SK-N-SH (cell line): Measurements from ENCODE around the gene HSF2. TPM values are rescaled to one million over a fixed set of nuclear protein-coding genes. Genes with fewer than 3 reads are reported as not detected.

ENCODE experiments used
- CTCF ChIA-PET: fragments of 300-600, 350-600 bp; formaldehyde crosslinking; extraction: SDS; loops from one replicate; lab custom pipeline; 2021; lab: Yijun Ruan, JAX
- POLR2A ChIA-PET: fragments of 350-600 bp; sonication (Branson Sonifier 250); formaldehyde crosslinking; extraction: SDS; loops from one replicate; lab custom pipeline; 2020; ENCODE audit warnings: antibody characterized with exemption, inconsistent platforms; lab: Yijun Ruan, JAX
- DNase-seq: peaks from one replicate; pipeline ENCODE4 v3.0.0; 2012
- H2AFZ ChIP-seq: fragments of 200-600 bp; sonication (generic); 2 replicates; pipeline ENCODE4 v1.8.1; 2016; ENCODE audit warnings: antibody characterized with exemption, mild to moderate bottlenecking, low read depth
- H3F3A ChIP-seq: fragments of 200-600 bp; sonication (generic); replicated peaks from 2 replicates; pipeline ENCODE3; 2016; ENCODE audit warnings: antibody characterized with exemption, mild to moderate bottlenecking; ENCODE audit not compliant: insufficient read depth
- H3K27ac ChIP-seq, 2 experiments: fragments of 200-500 bp in 1 of 2; fragments of 200-600 bp in 1 of 2; sonication (Bioruptor generic) in 1 of 2; sonication (generic), shearing (Covaris generic) in 1 of 2; 2 replicates each; pipeline versions ENCODE4 v1.5.1 to v1.6.1; 2014 to 2016; ENCODE audit warnings: low read depth in 2 of 2, inconsistent platforms in 1 of 2, low read length in 1 of 2, mild to moderate bottlenecking in 1 of 2, mixed read lengths in 1 of 2
- H3K27me3 ChIP-seq: fragments of 200-600 bp; sonication (generic), shearing (Covaris generic); 2 replicates; pipeline ENCODE4 v1.6.1; 2016; ENCODE audit warnings: mixed run types; ENCODE audit not compliant: insufficient read depth
- H3K36me3 ChIP-seq, 2 experiments: fragments of 200-500 bp in 1 of 2; fragments of 200-600 bp in 1 of 2; sonication (Bioruptor generic) in 1 of 2; sonication (generic) in 1 of 2; replicated peaks in 1 of 2; 2 replicates each; pipeline versions ENCODE3 to v1.5.1; 2014 to 2016; ENCODE audit warnings: low read length in 1 of 2, mild to moderate bottlenecking in 1 of 2; ENCODE audit not compliant: insufficient read depth in 2 of 2, control insufficient read depth in 1 of 2
- H3K4me1 ChIP-seq, 2 experiments: fragments of 200-500 bp in 1 of 2; fragments of 200-600 bp in 1 of 2; sonication (Bioruptor generic) in 1 of 2; sonication (generic), shearing (Covaris generic) in 1 of 2; 2 replicates each; pipeline versions ENCODE4 v1.5.1 to v1.6.1; 2014 to 2016; ENCODE audit warnings: low read depth in 1 of 2, low read length in 1 of 2, mixed run types in 1 of 2; ENCODE audit not compliant: insufficient read depth in 2 of 2, control insufficient read depth in 1 of 2
- H3K4me2 ChIP-seq: fragments of 200-600 bp; sonication (generic), shearing (Covaris generic); 2 replicates; pipeline ENCODE4 v1.6.1; 2017; ENCODE audit warnings: mixed run types
- H3K4me3 ChIP-seq, 2 experiments: fragments of 200-500 bp in 1 of 2; fragments of 200-600 bp in 1 of 2; sonication (Bioruptor generic) in 1 of 2; sonication (generic), shearing (Covaris generic) in 1 of 2; 2 replicates each; pipeline versions ENCODE4 v1.5.1 to v1.8.1; 2014 to 2016; ENCODE audit warnings: low read depth in 2 of 2, inconsistent platforms in 1 of 2, low read length in 1 of 2, mild to moderate bottlenecking in 1 of 2, mixed read lengths in 1 of 2, moderate library complexity in 1 of 2
- H3K79me2 ChIP-seq: fragments of 200-600 bp; sonication (generic); 2 replicates; pipeline ENCODE4 v1.8.1; 2017; ENCODE audit warnings: mild to moderate bottlenecking; ENCODE audit not compliant: insufficient read depth
- H3K9ac ChIP-seq: fragments of 200-600 bp; sonication (generic); 2 replicates; pipeline ENCODE4 v1.6.1; 2017; ENCODE audit warnings: mixed run types
- H3K9me2 ChIP-seq: fragments of 200-600 bp; sonication (generic); 2 replicates; pipeline ENCODE4 v1.6.1; 2017; ENCODE audit warnings: mixed run types
- H3K9me3 ChIP-seq: fragments of 200-600 bp; sonication (generic); 2 replicates; pipeline ENCODE4 v1.6.1; 2017; ENCODE audit warnings: mixed run types, mild to moderate bottlenecking, moderate library complexity
- H4K20me1 ChIP-seq: fragments of 200-600 bp; sonication (generic); 2 replicates; pipeline ENCODE4 v1.6.1; 2017; ENCODE audit warnings: mild to moderate bottlenecking, mixed run types; ENCODE audit not compliant: insufficient read depth
- CHD2 ChIP-seq: fragments of 150-350 bp; IDR thresholded peaks from 2 replicates; pipeline ENCODE4 v1.6.1; 2018; ENCODE audit warnings: low read length; ENCODE audit not compliant: partially characterized antibody
- EZH2phosphoT487 ChIP-seq: fragments of 200-600 bp; sonication (generic); IDR thresholded peaks from 2 replicates; pipeline ENCODE4 v1.6.1; 2017; ENCODE audit warnings: low read depth, mixed run types, mild to moderate bottlenecking, antibody characterized with exemption, moderate library complexity, borderline replicate concordance
- FOSL2 ChIP-seq: IDR thresholded peaks from 2 replicates; pipeline ENCODE4 v1.4.0; 2012; ENCODE audit warnings: low read depth, mild to moderate bottlenecking, moderate library complexity, borderline replicate concordance
- FOXM1 ChIP-seq: IDR thresholded peaks from 2 replicates; pipeline ENCODE4 v1.4.0; 2012; ENCODE audit warnings: low read depth, mild to moderate bottlenecking
- GATA2 ChIP-seq: sonication (generic); formaldehyde crosslinking; IDR thresholded peaks from 2 replicates; pipeline ENCODE4 v1.5.0; 2020; ENCODE audit warnings: mild to moderate bottlenecking, missing genetic modification reagents
- JUND ChIP-seq: IDR thresholded peaks from 2 replicates; pipeline ENCODE4 v1.4.0; 2012
- MAX ChIP-seq: IDR thresholded peaks from 2 replicates; pipeline ENCODE4 v1.4.0; 2012; ENCODE audit warnings: low read depth
- POLR2AphosphoS5 ChIP-seq: IDR thresholded peaks from 2 replicates; pipeline ENCODE4 v1.6.1; 2012; ENCODE audit warnings: low read depth, low read length
- RFX5 ChIP-seq: IDR thresholded peaks from 2 replicates; pipeline ENCODE4 v1.6.1; 2012; ENCODE audit warnings: mild to moderate bottlenecking, improper control_type of control experiment, low read length
- RXRA ChIP-seq: IDR thresholded peaks from 2 replicates; pipeline ENCODE4 v1.4.0; 2012; ENCODE audit warnings: low read depth, mild to moderate bottlenecking, borderline replicate concordance
- USF1 ChIP-seq: IDR thresholded peaks from 2 replicates; pipeline ENCODE4 v1.4.0; 2012; ENCODE audit warnings: low read depth, borderline replicate concordance
- whole genome bisulfite sequencing: methylation state at CpG from one replicate; pipeline ENCODE4 v1.1.6; 2017; ENCODE audit warnings: low lambda C conversion rate; 5-methylcytosine and 5-hydroxymethylcytosine counted together
- polyA plus RNA-seq, 3 experiments: library from polyadenylated mRNA; depleted of rRNA; stranded (reverse); fragments of >200 nt; gene quantifications; 2 replicates each; pipeline ENCODE4 v1.2.3, GENCODE V29; 2012
- TF ChIP-seq, protein P1 (sequence below): fragments of 150-350 bp; IDR thresholded peaks from 2 replicates; pipeline ENCODE4 v1.6.1; 2016; ENCODE audit warnings: mild to moderate bottlenecking, low read depth, low read length
- TF ChIP-seq, protein P2 (sequence below): IDR thresholded peaks from 2 replicates; pipeline ENCODE4; 2012

HSF2 gene
- polyA plus RNA-seq, 1 of the 3 experiments (the other 2 are of a cell fraction): 22.2 TPM

GRCh38 chr6:122363769-122364483 lies 35.5 kb upstream of the HSF2 start:
- ChIA-PET POLR2A (no interaction called here), CTCF (interaction anchor here (1.3 kb wide), 1 partner anchor 166 kb away, joined by 3 read pairs; no protein-coding TSS in a partner anchor)
- no peak overlapping the region for H3K9ac ChIP-seq
- H3K36me3 ChIP-seq: no peaks in the 10 kb centered on the region
- no peak overlapping the region for H3K27ac ChIP-seq
- H3K4me3 ChIP-seq: no peak overlapping the region
- no peaks in the 10 kb centered on the region for H3K79me2 ChIP-seq
- peaks cover 0 to 6% of the 10 kb centered on the region in 2 experiments; a peak in 1 of 4 replicates for H3K4me1 ChIP-seq
- no peaks in the 10 kb centered on the region for H4K20me1 ChIP-seq
- 31% methylated on average over 5 of the region's 6 CpGs for WGBS
- H3K9me2 ChIP-seq: no peaks in the 10 kb centered on the region
- TF ChIP-seq GATA2 (peak; percentile 40), CHD2 (peak; percentile 23), RFX5 (no peak), EZH2phosphoT487 (no peak), POLR2AphosphoS5 (no peak)
- no peak overlapping the region for H2AFZ ChIP-seq
- H3K27me3 ChIP-seq: no peaks in the 10 kb centered on the region
- H3K9me3 ChIP-seq: no peaks in the 10 kb centered on the region
- peak; percentile 30 for DNase-seq
- H3K4me2 ChIP-seq: no peak overlapping the region
- H3F3A ChIP-seq: no peaks in the 10 kb centered on the region

GRCh38 chr6:122365775-122366403 lies 33.6 kb upstream of the HSF2 start:
- Histone ChIP-seq H3K9me2 (no peaks in the 10 kb centered on the region), H3K9ac (no peak overlapping the region), H3K4me3 (no peak overlapping the region), H3K27me3 (no peaks in the 10 kb centered on the region), H2AFZ (no peak overlapping the region), H3F3A (no peaks in the 10 kb centered on the region), H3K79me2 (no peaks in the 10 kb centered on the region), H3K4me1 (peaks cover 0 to 6% of the 10 kb centered on the region in 2 experiments; a peak in 1 of 4 replicates), H3K9me3 (no peaks in the 10 kb centered on the region), H3K36me3 (no peaks in the 10 kb centered on the region), H4K20me1 (no peaks in the 10 kb centered on the region), H3K4me2 (no peak overlapping the region), H3K27ac (no peak overlapping the region)
- no peak for DNase-seq
- WGBS: 48% methylated on average over 8 of the region's 8 CpGs
- TF ChIP-seq, protein P1, sequence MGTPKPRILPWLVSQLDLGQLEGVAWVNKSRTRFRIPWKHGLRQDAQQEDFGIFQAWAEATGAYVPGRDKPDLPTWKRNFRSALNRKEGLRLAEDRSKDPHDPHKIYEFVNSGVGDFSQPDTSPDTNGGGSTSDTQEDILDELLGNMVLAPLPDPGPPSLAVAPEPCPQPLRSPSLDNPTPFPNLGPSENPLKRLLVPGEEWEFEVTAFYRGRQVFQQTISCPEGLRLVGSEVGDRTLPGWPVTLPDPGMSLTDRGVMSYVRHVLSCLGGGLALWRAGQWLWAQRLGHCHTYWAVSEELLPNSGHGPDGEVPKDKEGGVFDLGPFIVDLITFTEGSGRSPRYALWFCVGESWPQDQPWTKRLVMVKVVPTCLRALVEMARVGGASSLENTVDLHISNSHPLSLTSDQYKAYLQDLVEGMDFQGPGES: no peak
- no peak for TF ChIP-seq FOSL2
- TF ChIP-seq USF1: no peak
- TF ChIP-seq GATA2: no peak
- TF ChIP-seq JUND: no peak
- TF ChIP-seq FOXM1: no peak
- TF ChIP-seq, protein P2, sequence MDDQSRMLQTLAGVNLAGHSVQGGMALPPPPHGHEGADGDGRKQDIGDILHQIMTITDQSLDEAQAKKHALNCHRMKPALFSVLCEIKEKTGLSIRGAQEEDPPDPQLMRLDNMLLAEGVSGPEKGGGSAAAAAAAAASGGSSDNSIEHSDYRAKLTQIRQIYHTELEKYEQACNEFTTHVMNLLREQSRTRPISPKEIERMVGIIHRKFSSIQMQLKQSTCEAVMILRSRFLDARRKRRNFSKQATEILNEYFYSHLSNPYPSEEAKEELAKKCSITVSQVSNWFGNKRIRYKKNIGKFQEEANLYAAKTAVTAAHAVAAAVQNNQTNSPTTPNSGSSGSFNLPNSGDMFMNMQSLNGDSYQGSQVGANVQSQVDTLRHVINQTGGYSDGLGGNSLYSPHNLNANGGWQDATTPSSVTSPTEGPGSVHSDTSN: no peak
- TF ChIP-seq RXRA: no peak
- no peak for TF ChIP-seq MAX
- ChIA-PET POLR2A (no interaction called here), CTCF (interaction anchor here (1.4 kb wide), 1 partner anchor 126 kb away, joined by 4 read pairs; no protein-coding TSS in a partner anchor)
